Measurements from ENCODE around the gene CLDN4.
"Not testable (repeated sequence)": the region's sequence is repeated elsewhere in the genome, so short reads cannot be mapped to it uniquely, and the experiment has no call there.

CLDN4 gene

DNA sequence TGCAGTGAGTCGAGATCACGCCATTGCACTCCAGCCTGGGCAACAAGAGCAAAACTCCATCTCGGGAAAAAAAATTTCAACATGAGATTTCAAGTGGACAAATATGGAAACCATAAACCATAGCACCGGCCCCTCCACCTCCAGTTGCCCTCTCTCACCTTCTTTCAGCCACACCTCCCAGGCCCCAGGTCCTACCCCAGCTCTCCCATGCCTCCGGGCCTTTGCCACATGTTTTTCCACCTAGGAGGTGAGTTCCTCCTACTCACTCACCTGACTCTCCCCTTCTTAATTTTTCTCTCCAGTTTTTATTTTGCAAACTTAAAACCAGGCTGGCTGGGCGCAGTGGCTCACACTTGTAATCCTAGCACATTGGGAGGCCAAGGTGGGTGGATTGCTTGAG, 13.7 kb upstream of the CLDN4 start:
- no peak for DNase-seq (ENCODE audit: low read depth)
- no peak for TF ChIP-seq CTCF (IDR thresholded peaks at IDR 0.05; ENCODE audit: control insufficient read depth, extremely low read depth, insufficient read depth)
- H3K4me3 ChIP-seq (ENCODE audit: low read depth, low read length): no peak overlapping the region

DNA sequence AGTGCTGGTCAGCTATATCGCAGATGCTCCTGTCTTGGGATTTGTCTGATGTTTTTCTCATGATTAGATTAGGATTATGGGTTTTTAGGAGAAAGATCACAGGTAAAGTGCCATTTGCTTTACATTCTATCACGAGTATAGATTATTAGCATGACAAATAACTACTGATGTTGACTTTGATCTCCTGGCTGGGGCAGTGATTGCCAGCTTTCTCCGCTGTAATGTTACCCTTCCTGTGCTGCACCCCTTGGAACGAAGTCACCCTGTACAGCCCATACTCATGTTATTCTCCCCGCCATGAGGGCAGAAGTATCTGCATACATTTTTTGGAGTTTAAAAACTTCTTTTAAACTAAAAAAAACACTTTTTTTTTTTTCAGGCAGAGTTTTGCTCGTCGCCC, 10.8 kb upstream of the CLDN4 start:
- H3K4me3 ChIP-seq (ENCODE audit: low read depth, low read length): no peak overlapping the region
- DNase-seq (ENCODE audit: low read depth): no peak
- TF ChIP-seq CTCF (IDR thresholded peaks at IDR 0.05; ENCODE audit: control insufficient read depth, extremely low read depth, insufficient read depth): no peak

GRCh38 chr7:73821597-73822285, 9.1 kb upstream of the CLDN4 start:
- DNase-seq (ENCODE audit: low read depth); H3K4me3 ChIP-seq (ENCODE audit: low read depth, low read length): not testable (repeated sequence)

- TF ChIP-seq CTCF (IDR thresholded peaks at IDR 0.05; ENCODE audit: control insufficient read depth, extremely low read depth, insufficient read depth): no peak
- peak; percentile 89 for DNase-seq (ENCODE audit: low read depth)
- no peak overlapping the region for H3K4me3 ChIP-seq (ENCODE audit: low read depth, low read length)
These were observed 8.2 kb upstream of the CLDN4 start for GRCh38 chr7:73822319-73823173.

GRCh38 chr7:73823257-73823656, 7.5 kb upstream of the CLDN4 start:
- no peak for DNase-seq (ENCODE audit: low read depth)
- H3K4me3 ChIP-seq (ENCODE audit: low read depth, low read length): no peak overlapping the region
- no peak for TF ChIP-seq CTCF (IDR thresholded peaks at IDR 0.05; ENCODE audit: control insufficient read depth, extremely low read depth, insufficient read depth)

GRCh38 chr7:73823873-73824592, 6.8 kb upstream of the CLDN4 start:
- no peak for TF ChIP-seq CTCF (IDR thresholded peaks at IDR 0.05; ENCODE audit: control insufficient read depth, extremely low read depth, insufficient read depth)

GRCh38 chr7:73824986-73825385, 5.8 kb upstream of the CLDN4 start:
- DNase-seq (ENCODE audit: low read depth): no peak
- no peak overlapping the region for H3K4me3 ChIP-seq (ENCODE audit: low read depth, low read length)
- TF ChIP-seq CTCF (IDR thresholded peaks at IDR 0.05; ENCODE audit: control insufficient read depth, extremely low read depth, insufficient read depth): no peak

More at GRCh38 chr7:73823873-73824592, 6.8 kb upstream of the CLDN4 start:
- no peak overlapping the region for H3K4me3 ChIP-seq (ENCODE audit: low read depth, low read length)
- no peak for DNase-seq (ENCODE audit: low read depth)
